NCI-H2227 (cell line): ENCODE data around the gene DLK1.

ENCODE experiments used
- DNase-seq: peaks from one replicate; lab custom pipeline; 2025; ENCODE audit not compliant: unreplicated experiment; lab: John Stamatoyannopoulos, UW

The DLK1 gene

DNA sequence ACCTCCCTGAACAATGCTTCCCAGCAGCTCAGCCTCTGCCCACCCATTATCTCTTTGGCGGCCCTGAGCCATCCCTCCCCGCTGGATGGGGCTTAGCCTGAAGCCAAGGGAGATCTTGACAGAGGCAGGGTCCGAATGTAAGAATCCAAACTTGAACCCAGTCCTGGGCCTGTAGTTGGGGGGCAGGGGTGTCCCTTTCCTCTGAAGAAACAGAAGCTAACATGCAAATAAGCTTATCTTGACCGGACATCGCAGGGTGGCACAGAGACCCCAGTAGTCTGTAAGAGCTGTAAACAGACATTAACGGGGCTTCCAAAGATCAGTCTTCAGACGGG lies 6.0 kb downstream of the DLK1 start:
- no peak for DNase-seq

DNA sequence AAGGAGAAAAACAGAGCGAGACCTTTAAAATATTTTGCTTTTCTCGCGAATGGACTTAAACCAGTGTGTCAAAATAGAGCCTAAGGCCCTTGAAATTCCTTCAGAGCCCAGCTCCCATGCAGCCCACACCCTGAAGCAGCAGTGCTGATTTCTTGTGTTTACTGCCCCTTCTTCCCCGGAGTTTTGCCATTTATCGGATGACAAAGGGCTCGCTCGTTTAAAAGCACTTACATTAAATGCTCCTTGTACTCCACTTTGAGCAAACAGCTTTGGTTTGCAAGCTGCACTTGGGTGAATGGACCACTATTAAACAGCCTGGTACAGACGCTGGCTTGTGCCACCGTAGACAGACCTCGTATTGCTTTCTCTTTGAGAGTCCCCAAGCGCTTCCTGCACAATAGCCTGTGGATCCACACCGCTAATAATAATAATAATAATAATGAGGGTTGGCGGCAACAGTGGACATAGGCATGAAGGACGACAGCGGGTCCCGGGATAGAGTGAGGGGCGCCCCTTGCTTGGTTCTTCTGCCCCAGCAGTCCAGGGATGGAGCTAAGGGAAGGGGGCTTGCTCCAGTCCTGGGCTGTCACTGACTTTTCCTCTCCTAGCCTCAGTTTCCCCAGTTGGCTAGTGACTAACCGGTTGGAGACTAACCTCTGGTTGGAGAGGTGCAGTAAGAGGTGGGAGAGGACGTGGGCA lies 6.6 kb downstream of the DLK1 start:
- peak; percentile 79 for DNase-seq

GRCh38 chr14:100734031-100734990 lies 7.6 kb downstream of the DLK1 start:
- DNase-seq: no peak

- no peak for DNase-seq
Observed at GRCh38 chr14:100735271-100735670, 8.6 kb downstream of the DLK1 start.

DNA sequence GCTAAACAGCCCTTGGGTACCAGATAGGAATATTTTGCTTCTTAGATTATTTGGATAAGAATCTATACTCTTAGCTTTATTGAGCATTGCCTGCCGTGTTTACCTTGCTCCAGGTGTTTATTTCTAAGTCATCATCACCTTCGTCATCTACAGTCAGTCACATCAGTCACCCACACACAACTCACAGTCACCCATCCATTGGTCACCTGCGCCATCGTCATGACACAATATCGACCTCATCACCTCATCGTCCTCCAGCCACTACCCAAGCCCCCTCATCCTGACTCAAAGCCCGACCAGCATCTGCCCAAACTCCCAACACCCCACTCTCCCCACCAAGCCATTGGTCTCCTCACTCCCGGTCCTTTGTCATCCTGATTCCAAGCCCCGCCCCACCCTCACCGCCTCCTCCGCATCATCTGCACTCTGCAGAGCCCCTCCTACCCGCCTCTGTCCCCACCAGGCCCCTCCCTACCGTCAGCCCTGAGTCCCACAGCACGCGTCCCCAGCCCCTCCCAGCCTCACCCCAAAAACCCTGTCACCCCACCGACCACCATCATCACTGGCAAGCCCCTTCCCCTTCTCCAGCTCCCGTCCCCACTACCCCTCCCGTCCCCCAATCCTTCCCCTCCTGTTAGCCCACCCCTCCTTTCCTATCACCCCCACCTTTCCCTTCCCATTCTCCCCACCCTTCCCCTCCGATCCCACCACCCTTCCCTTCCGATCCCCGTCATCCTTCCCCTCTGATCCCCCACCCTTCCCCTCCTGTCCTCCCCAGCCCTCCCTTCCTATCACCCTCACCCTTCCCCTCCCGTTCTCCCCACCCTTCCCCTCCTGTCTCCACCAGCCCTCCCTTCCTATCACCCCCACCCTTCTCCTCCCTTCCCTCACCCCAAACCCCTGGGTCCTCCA lies 9.8 kb downstream of the DLK1 start:
- DNase-seq: no peak

DNA sequence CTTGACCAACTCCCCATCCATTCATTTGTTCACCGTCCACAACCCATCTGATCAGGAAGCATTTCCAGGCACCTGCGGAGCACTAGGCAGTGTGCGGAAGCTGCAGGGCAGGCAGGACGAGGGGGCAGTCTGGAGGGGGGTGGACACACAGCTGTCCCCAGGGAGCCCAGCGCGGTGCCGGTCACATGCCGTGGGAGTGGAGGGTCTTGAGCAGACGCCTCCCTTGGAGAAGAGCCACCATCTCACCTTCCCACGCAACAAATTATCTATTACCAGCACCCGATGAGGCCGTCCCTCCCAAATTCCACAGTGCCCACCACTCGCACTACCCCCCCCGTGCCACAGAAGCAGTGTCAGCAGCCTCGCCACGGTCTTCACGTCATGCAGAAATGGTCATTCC lies 10.8 kb downstream of the DLK1 start:
- DNase-seq: no peak

GRCh38 chr14:100738269-100738691 lies 11.6 kb downstream of the DLK1 start:
- no peak for DNase-seq

GRCh38 chr14:100738704-100739131 lies 12.0 kb downstream of the DLK1 start:
- DNase-seq: no peak

GRCh38 chr14:100739306-100739705 lies 12.6 kb downstream of the DLK1 start:
- DNase-seq: no peak

- DNase-seq: no peak
Observed at GRCh38 chr14:100740196-100740825, 13.6 kb downstream of the DLK1 start.

GRCh38 chr14:100740929-100741328 lies 14.2 kb downstream of the DLK1 start:
- no peak for DNase-seq

- DNase-seq: no peak
Observed at GRCh38 chr14:100741966-100742365, 15.3 kb downstream of the DLK1 start.

GRCh38 chr14:100746326-100746725 lies 19.6 kb downstream of the DLK1 start:
- no peak for DNase-seq

DNA sequence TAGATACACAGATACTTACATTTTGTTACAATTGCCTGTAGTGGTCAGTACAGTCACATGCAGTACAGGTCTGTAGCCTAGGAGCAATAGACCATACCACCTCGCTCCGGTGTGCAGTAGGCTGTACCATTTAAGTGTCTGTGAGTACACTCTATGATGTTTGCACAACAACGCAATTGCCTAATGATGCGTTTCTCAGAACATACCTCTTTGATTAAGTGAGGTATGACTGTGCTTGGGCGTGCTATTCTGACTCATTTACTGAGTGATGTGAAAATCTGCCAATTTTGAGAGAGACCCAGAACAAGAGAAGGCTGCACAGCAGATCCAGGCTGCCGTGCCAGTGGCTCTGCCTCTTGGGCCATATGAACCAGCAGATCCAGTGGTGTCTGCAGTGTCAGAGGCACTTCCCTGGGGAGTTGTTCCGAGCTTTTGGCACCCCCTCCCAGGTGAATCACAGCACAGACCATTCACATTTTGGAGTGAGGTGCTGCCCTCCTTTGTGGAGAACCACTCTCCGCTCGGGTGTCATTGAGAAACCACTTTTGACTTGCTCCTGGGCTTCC lies 20.4 kb downstream of the DLK1 start:
- DNase-seq: no peak

DNA sequence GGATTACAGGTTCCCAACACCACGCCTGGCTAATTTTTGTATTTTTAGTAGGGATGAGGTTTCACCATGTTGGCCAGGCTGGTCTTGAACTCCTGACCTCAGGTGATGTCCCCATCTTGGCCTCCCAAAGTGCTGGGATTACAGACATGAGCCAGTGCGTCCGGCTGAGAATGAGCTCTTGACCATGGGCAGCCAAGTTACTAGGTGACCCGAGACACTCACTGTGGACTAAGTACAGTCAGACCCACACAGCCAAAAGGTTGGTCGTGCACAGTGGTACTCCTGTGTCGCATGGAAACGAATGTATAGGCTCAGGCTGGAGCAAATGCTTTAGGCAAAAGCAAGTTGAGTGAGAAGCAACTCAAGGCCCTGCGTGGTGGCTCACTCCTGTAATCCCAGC lies 21.0 kb downstream of the DLK1 start:
- no peak for DNase-seq

DNA sequence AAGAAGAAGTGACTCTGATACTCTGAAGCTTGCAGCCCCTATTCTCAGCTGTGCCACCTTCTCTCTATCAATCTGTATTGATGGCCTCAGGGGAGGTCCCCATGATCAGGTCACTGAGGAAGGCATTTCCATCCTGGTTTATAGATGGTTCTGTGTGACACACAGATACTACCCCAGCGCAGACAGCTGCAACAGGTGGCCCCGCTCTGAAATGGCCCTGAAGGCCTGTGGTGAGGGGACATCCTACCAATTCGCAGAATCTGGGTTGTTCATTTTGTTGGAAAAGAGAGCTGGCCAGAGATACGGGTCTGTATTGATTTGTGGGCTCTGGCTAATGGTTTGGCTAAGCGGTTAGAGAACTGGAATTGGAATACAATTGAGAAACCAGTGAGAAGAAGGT lies 21.7 kb downstream of the DLK1 start:
- no peak for DNase-seq

- no peak for DNase-seq
Observed at GRCh38 chr14:100748944-100749343, 22.3 kb downstream of the DLK1 start.

DNA sequence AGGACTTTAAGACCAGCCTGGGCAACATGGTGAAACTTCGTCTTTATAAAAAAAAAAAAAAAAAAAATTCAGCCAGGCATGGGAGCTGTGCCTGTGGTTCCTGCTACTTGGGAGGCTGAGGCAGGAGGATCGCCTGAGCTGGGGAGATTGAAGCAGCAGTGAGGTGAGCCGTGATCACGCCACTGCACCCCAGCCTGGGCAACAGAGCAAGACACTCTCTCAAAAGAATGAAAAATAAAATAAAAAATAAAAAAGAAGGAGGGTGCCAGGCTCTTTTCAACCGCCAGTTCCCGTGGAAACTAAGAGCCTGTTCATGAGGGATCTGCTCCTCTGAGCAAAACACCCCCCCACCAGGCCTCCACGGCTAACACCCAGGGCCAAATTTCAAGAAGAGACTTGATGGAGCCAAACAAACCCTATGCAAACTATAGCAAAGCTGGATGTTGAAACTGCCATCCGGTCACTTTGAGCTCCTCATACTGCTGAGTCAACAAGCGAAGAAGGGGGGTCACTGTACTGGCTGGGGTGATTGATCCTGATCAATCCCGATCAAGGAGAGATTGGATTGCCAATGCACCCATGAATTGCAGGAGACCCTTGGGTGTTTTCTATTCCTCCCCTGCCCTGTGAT lies 23.4 kb downstream of the DLK1 start:
- no peak for DNase-seq

- DNase-seq: no peak
Observed at GRCh38 chr14:100750762-100751699, 24.3 kb downstream of the DLK1 start.
